DOHH2 (cell line): ENCODE data around the gene RPH3AL.

Experiments
- H3F3A ChIP-seq: fragments of 200-600 bp; sonication (generic), shearing (Covaris generic); 2 replicates; pipeline ENCODE4 v1.6.0; 2016; ENCODE audit warnings: antibody characterized with exemption, mild to moderate bottlenecking; ENCODE audit not compliant: control insufficient read depth, insufficient read depth
- H3K27ac ChIP-seq: fragments of 200-600 bp; sonication (generic); 2 replicates; pipeline ENCODE4 v1.5.1; 2014; ENCODE audit warnings: low read depth, mild to moderate bottlenecking, low read length, moderate library complexity
- H3K27me3 ChIP-seq: fragments of 200-600 bp; sonication (generic); 2 replicates; pipeline ENCODE4 v1.6.1; 2014; ENCODE audit warnings: mild to moderate bottlenecking, low read length, mixed read lengths; ENCODE audit not compliant: control insufficient read depth
- H3K36me3 ChIP-seq: fragments of 200-600 bp; sonication (generic); 2 replicates; pipeline ENCODE4 v1.6.1; 2014; ENCODE audit warnings: mild to moderate bottlenecking, low read length, moderate library complexity, mixed read lengths; ENCODE audit not compliant: control insufficient read depth
- H3K4me1 ChIP-seq: fragments of 200-600 bp; sonication (generic); 2 replicates; pipeline ENCODE4 v1.6.1; 2014; ENCODE audit warnings: mild to moderate bottlenecking, low read length, mixed read lengths; ENCODE audit not compliant: control insufficient read depth
- H3K4me2 ChIP-seq: fragments of 200-600 bp; sonication (generic); 2 replicates; pipeline ENCODE4 v1.6.0; 2014; ENCODE audit warnings: mild to moderate bottlenecking, low read length, moderate library complexity
- H3K4me3 ChIP-seq: fragments of 200-600 bp; sonication (generic); 2 replicates; pipeline ENCODE4 v1.5.1; 2014; ENCODE audit warnings: mild to moderate bottlenecking, low read length, mixed read lengths
- H3K79me2 ChIP-seq: fragments of 200-600 bp; sonication (generic); 2 replicates; pipeline ENCODE4 v1.6.1; 2014; ENCODE audit warnings: mild to moderate bottlenecking, low read length, mixed read lengths; ENCODE audit not compliant: control insufficient read depth
- H3K9me2 ChIP-seq: fragments of 200-600 bp; sonication (generic); replicated peaks from 2 replicates; pipeline ENCODE4 v1.6.1; 2014; ENCODE audit warnings: mild to moderate bottlenecking, low read length, mixed read lengths; ENCODE audit not compliant: control insufficient read depth
- H3K9me3 ChIP-seq: fragments of 200-600 bp; sonication (generic); 2 replicates; pipeline ENCODE4 v1.6.1; 2014; ENCODE audit warnings: antibody characterized with exemption, low read length, mixed read lengths; ENCODE audit not compliant: control insufficient read depth, insufficient read depth
- H4K20me1 ChIP-seq: fragments of 200-600 bp; sonication (generic); 2 replicates; pipeline ENCODE4 v1.6.0; 2014; ENCODE audit warnings: low read depth, mild to moderate bottlenecking, antibody characterized with exemption, low read length, moderate library complexity; ENCODE audit not compliant: control insufficient read depth, insufficient read depth
- CTCF ChIP-seq: fragments of 200-600 bp; sonication (generic); IDR thresholded peaks from one replicate; pipeline ENCODE4 v1.5.1; 2014; ENCODE audit warnings: antibody characterized with exemption, mild to moderate bottlenecking, low read depth, low read length; ENCODE audit not compliant: poor library complexity, severe bottlenecking
- EZH2phosphoT487 ChIP-seq: fragments of 200-600 bp; sonication (generic); IDR thresholded peaks from 2 replicates; pipeline ENCODE4 v1.6.1; 2017; ENCODE audit warnings: borderline replicate concordance, mild to moderate bottlenecking, antibody characterized with exemption, low read length, moderate library complexity, mixed read lengths

The RPH3AL gene

GRCh38 chr17:282912-283882 lies 69.4 kb downstream of the RPH3AL start:
- H3K9me3 ChIP-seq: no peaks in the 10 kb centered on the region
- no peaks in the 10 kb centered on the region for H3K36me3 ChIP-seq
- TF ChIP-seq CTCF (no peak), EZH2phosphoT487 (no peak)
- no peak overlapping the region for H3K4me2 ChIP-seq
- no peaks in the 10 kb centered on the region for H3F3A ChIP-seq
- no peaks in the 10 kb centered on the region for H3K4me1 ChIP-seq
- no peaks in the 10 kb centered on the region for H3K79me2 ChIP-seq
- H3K27ac ChIP-seq: no peak overlapping the region
- H3K27me3 ChIP-seq: no peaks in the 10 kb centered on the region
- no peaks in the 10 kb centered on the region for H3K9me2 ChIP-seq
- no peaks in the 10 kb centered on the region for H4K20me1 ChIP-seq
- no peak overlapping the region for H3K4me3 ChIP-seq

- H3K9me2 ChIP-seq: no peaks in the 10 kb centered on the region
- TF ChIP-seq EZH2phosphoT487: no peak
- TF ChIP-seq CTCF: no peak
- H3K4me1 ChIP-seq: no peaks in the 10 kb centered on the region
These were observed 70.4 kb downstream of the RPH3AL start for GRCh38 chr17:282000-282911.

GRCh38 chr17:281365-281999 lies 71.1 kb downstream of the RPH3AL start:
- Histone ChIP-seq H3F3A (no peaks in the 10 kb centered on the region), H3K4me3 (no peak overlapping the region), H3K27me3 (no peaks in the 10 kb centered on the region), H3K9me2 (no peaks in the 10 kb centered on the region), H3K9me3 (no peaks in the 10 kb centered on the region), H3K27ac (no peak overlapping the region), H3K4me1 (no peaks in the 10 kb centered on the region), H3K79me2 (no peaks in the 10 kb centered on the region), H3K4me2 (no peak overlapping the region), H4K20me1 (no peaks in the 10 kb centered on the region), H3K36me3 (no peaks in the 10 kb centered on the region)
- TF ChIP-seq EZH2phosphoT487 (no peak), CTCF (no peak)

More at GRCh38 chr17:282000-282911, 70.4 kb downstream of the RPH3AL start:
- no peak overlapping the region for H3K4me3 ChIP-seq
- no peaks in the 10 kb centered on the region for H3K79me2 ChIP-seq
- no peaks in the 10 kb centered on the region for H3K9me3 ChIP-seq
- no peaks in the 10 kb centered on the region for H3K36me3 ChIP-seq
- no peak overlapping the region for H3K27ac ChIP-seq
- no peaks in the 10 kb centered on the region for H4K20me1 ChIP-seq
- no peaks in the 10 kb centered on the region for H3F3A ChIP-seq
- no peaks in the 10 kb centered on the region for H3K27me3 ChIP-seq
- no peak overlapping the region for H3K4me2 ChIP-seq
